Liver (tissue), 3 donors: Measurements from ENCODE around the gene NCK2.

Source experiments
- ATF3 ChIP-seq: IDR thresholded peaks from 2 replicates; pipeline ENCODE4 v1.6.1; 2016; ENCODE audit warnings: antibody characterized with exemption
- CTCF ChIP-seq: fragments of 150-350 bp; IDR thresholded peaks from 2 replicates; pipeline ENCODE4 v1.5.1; 2017; ENCODE audit warnings: improper control_type of control experiment, low read depth, low read length; ENCODE audit not compliant: missing input control
- EGR1 ChIP-seq, 2 donors: IDR thresholded peaks; 2 replicates each; pipeline ENCODE4 v1.6.1; 2016 to 2018; ENCODE audit warnings: antibody characterized with exemption in 2 of 2, low read depth in 2 of 2
- HNF4G ChIP-seq: IDR thresholded peaks from 2 replicates; pipeline ENCODE4 v1.6.1; 2016; ENCODE audit warnings: antibody characterized with exemption
- JUND ChIP-seq, 2 donors: IDR thresholded peaks; 2 replicates each; pipeline ENCODE4 v1.6.1; 2016; ENCODE audit warnings: antibody characterized with exemption in 2 of 2
- REST ChIP-seq: IDR thresholded peaks from 2 replicates; pipeline ENCODE4 v1.6.1; 2016; ENCODE audit warnings: antibody characterized with exemption, mild to moderate bottlenecking
- RXRA ChIP-seq, 2 donors: IDR thresholded peaks; 2 replicates each; pipeline ENCODE4 v1.6.1; 2017 to 2018; ENCODE audit warnings: antibody characterized with exemption in 2 of 2, mild to moderate bottlenecking in 1 of 2
- SP1 ChIP-seq: IDR thresholded peaks from 2 replicates; pipeline ENCODE4 v1.6.1; 2018; ENCODE audit warnings: antibody characterized with exemption, mild to moderate bottlenecking
- TAF1 ChIP-seq: conservative IDR thresholded peaks from 2 replicates; pipeline ENCODE4 v1.6.1; 2016; ENCODE audit warnings: antibody characterized with exemption, mild to moderate bottlenecking
- YY1 ChIP-seq: IDR thresholded peaks from 2 replicates; pipeline ENCODE4 v1.6.1; 2016; ENCODE audit warnings: antibody characterized with exemption, mild to moderate bottlenecking
- TF ChIP-seq, protein P1 (sequence below): IDR thresholded peaks from 2 replicates; pipeline ENCODE4 v1.6.1; 2016; ENCODE audit warnings: antibody characterized with exemption
- donor health status: healthy.
- donor health status: healthy.

DNA sequence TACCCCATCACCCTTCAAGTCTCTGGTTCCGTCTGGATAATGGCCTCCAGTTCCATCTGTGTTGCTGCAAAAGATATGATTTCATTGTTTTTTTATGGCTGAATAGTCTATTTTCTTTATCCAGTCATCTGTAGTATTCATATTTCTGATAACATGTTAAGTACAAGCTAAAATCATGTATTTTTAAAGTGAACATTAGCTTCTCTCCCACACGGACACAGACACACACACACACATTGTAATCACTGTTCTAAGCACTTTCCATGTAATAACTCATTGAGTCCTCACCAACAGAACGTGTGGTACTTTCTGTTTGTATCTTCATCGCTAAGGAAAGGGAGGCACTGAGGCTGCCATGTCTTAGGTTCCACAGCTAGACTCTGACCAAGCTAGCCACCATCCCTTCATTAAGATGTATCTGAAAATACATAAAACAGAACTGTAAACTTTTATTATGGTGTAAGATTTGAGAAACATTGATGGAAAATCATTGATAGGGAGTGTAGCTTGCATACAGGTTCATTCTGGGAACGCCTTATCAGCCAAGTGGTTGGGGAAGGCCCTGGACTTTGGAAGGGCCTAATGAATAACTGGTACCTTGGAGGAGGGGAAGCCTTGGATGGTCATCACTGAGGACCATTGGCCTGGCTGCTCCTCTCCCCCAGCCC is 8.1 kb downstream of the NCK2 start:
- no peak for TF ChIP-seq CTCF
- no peak for TF ChIP-seq YY1
- TF ChIP-seq TAF1, result no peak
- TF ChIP-seq, protein P1, sequence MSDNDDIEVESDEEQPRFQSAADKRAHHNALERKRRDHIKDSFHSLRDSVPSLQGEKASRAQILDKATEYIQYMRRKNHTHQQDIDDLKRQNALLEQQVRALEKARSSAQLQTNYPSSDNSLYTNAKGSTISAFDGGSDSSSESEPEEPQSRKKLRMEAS, result no peak
- TF ChIP-seq REST, result no peak
- no peak for TF ChIP-seq RXRA (IDR thresholded peaks at IDR 0.05)
- no peak for TF ChIP-seq JUND (IDR thresholded peaks at IDR 0.05)
- no peak for TF ChIP-seq ATF3
- no peak for TF ChIP-seq HNF4G
- TF ChIP-seq SP1, result no peak
- TF ChIP-seq EGR1 (IDR thresholded peaks at IDR 0.05; ENCODE audit: low read depth in 2 of 2), result no peak
